ENCODE results near the gene VAC14. TPM values are rescaled to one million over a fixed set of nuclear protein-coding genes. Genes with fewer than 3 reads are reported as not detected.

The VAC14 gene
- total RNA-seq, 1 donor from 2014 or later, result 26.2 TPM

- ATAC-seq (peak; percentile 38), DNase-seq (ENCODE audit: low spot score) (no peak)
- intact Hi-C loops (cut with DNase I), result no loop called here
Measured at GRCh38 chr16:70735141-70735979, 65.6 kb downstream of the VAC14 start.

GRCh38 chr16:70734522-70735095 is 66.3 kb downstream of the VAC14 start:
- intact Hi-C loops (cut with DNase I), result no loop called here
- DNase-seq (ENCODE audit: low spot score) (no peak), ATAC-seq (no peak)

DNA sequence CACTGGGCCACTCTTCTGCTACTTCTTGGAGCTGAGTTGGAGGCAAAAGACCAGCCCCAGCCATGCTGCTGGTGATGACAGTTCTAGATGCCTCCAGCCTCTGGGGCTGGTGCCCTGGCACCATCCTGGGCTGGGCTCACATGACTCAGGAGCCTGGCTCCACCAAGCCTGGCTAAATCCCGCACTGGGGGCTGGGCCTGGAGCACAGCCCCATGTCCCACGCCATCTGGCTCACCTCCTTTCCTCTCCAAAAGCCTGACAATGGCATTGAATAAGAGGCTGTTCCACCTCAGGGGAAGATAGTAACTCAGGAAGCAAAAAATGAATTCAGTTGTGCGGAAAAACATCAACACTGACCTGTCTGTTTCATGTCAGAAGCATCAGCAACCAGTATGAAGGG is 70.0 kb downstream of the VAC14 start:
- no peak for DNase-seq (ENCODE audit: low spot score)
- intact Hi-C loops (cut with DNase I), result no loop called here
- ATAC-seq, result no peak

DNA sequence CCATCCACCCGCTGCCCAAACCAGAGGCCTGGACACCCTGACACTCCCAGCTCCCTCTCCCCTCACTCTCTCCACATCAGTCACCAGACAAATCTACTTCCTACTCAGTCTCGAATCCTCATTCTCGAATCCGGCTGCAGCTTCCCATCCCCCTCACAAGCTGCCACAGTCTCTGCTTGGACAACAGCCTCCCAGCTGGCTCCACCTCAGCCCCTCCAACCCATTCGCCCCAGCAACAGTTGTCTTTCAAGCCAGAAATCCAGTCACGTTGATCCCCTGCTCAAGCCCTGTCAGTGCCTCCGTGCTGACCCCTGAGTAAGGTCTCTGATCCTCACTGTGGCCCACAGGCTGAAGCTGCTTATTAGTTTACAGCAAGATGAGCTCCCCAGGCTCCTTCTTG is 70.9 kb downstream of the VAC14 start:
- intact Hi-C loops (cut with DNase I), result no loop called here

GRCh38 chr16:70729292-70729691 is 71.7 kb downstream of the VAC14 start:
- intact Hi-C loops (cut with DNase I), result no loop called here
- DNase-seq (ENCODE audit: low spot score) (no peak), ATAC-seq (no peak)

More for the DNA sequence above, 70.9 kb downstream of the VAC14 start:
- no peak for DNase-seq (ENCODE audit: low spot score)
- no peak for ATAC-seq

- ATAC-seq (no peak), DNase-seq (ENCODE audit: low spot score) (no peak)
- intact Hi-C loops (cut with DNase I), result no loop called here
Measured at GRCh38 chr16:70728150-70728549, 72.8 kb downstream of the VAC14 start.

DNA sequence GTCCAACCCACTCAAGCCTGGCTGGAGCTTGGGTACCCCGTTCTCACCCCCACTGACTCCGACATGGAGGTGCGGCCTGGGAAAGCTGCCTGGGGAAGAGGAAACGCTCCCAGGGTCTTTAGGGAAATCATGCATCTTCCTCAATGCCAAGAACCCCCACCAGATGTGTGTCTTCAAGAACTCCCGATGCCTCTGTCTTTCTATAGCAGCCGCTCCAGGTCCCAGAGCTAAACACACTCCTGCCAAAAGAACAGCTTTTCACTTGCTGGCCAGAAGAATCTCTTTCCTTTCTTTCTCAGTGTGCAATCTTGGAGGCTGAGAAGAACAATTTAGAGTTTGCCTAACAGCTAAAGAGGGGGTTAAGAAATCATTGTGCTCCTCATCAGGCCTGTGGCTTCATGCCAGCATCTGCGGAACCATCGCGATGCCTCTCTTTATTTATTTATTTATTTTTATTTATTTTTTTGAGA is 74.0 kb downstream of the VAC14 start:
- no peak for DNase-seq (ENCODE audit: low spot score)
- peak; percentile 13 for ATAC-seq
- intact Hi-C loops (cut with DNase I), result no loop called here

- peak; percentile 85 for ATAC-seq
- intact Hi-C loops (cut with DNase I), result no loop called here
- DNase-seq (ENCODE audit: low spot score), result peak; percentile 83
Measured at GRCh38 chr16:70725912-70726828, 74.8 kb downstream of the VAC14 start.

DNA sequence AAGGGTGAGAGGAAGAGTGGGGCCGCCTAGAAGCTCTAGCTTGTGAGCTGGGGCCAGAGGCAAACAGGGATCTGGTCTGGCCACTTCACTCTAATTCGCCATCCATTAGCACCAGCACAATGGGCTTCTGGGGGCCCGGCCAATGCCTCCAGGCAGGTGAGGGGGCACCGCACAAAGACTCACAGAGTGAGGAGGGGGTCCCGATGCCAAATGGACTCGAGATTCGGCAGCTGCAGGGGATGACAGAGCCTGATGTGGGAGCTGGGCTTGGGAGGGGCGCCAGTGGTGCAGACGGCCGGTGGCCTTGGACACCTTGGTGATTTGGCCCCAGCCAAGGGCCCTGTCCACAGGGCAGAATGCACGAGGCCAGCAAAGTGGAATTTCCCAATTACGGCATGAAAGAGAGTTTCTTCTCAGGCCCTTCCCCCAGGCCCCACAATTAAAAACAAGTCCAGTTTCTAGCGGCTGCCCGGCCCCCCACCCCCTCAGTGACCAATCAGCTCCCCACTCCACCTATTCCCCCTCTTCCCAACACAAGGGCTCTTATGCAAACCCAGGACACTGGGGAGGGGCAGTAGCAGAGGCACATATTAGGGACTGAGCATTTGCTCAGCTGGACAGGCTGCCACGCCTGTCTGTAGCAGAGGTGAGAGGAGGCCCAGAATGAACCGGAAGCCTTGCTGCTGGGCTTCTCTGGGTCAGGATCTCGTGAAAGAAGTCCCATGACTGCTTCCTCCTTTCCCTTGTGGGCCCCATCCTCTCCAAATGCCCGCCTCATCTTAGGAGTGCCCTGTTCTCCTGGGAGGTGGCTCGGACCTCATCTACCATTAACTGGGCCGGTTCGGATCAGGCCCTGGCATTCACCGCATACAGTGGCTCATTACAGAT is 75.7 kb downstream of the VAC14 start:
- peak; percentile 89 for ATAC-seq
- intact Hi-C loops (cut with DNase I), result no loop called here
- DNase-seq (ENCODE audit: low spot score), result no peak

DNA sequence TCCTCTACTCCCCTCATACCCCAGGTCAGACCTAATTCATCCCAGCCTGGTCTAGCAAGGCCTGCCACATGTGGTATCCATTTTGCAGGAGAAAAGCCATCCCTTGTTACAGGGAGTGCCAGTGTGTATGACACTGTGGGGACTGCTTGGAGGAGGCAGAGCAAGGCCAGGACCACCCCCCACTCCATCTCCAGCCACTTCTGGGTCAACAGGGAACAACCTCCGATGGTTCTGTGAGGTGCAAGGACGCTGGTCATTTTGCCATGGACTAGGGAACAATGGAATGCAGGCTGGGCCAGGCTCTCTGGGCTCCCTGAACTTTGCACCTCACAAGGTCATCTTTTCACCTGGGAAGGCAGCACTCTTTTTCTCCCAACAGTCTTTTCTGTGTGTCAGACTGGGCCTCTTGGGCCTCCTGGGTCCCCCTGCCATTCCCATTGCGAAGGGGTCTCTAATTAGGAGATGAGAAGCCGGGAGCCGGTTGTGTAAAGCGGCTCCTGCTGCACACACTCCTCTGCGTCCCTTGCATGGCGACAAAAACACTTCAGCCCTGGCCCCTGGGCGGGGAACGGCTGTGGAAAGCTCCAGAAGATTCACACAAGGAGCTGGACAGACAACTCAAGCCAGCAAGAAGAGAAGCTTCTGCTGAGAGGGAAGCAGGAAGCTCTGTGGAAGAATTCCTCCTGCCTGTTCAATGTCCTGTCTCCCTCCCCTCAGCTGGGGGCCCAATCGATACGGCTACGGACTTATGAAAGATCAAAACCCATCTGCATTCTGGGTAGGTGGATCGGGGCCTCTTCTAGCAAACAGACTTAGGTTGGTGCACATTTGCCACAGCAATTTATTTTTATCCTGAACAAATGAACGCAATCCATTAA is 76.6 kb downstream of the VAC14 start:
- DNase-seq (ENCODE audit: low spot score), result no peak
- ATAC-seq, result no peak
- intact Hi-C loops (cut with DNase I), result no loop called here

GRCh38 chr16:70723740-70724145 is 77.2 kb downstream of the VAC14 start:
- intact Hi-C loops (cut with DNase I), result no loop called here
- DNase-seq (ENCODE audit: low spot score), result no peak
- ATAC-seq, result no peak

DNA sequence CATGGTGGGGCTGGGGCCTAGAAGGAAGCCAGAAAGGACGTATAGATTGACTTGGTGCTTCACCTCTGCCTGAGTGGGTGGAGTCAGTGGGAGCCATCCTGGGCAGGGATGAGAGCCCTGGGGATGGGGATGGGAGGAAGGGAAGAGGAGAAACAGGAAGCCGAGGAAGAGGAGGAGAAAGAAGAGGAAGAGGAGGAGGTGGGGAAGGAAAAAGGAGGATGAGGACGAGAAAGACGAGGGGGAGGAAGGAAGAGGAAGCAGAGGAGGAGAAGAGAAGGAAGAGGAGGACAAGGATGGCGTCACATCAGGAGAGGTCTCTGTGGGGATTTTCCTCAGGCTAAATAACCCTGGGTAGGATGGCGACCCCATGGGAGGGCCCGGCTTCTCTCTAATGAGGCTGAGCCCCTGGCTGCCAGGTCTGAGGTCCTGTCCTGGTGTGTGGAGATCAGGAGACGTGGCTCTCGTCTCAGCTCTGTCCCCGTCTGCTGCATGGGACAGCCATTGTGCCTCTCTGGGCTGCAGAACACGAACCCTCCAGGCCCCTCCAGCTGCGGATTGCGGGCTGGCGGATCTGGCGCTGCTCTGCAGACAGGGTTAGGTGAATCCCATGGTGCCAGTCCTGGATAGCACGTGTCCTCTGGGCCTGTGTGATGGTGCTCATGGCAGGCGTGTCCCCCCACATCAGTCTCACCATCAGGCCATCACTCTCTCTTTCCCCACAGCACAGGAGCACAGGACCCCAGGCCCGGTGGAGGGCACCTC is 79.6 kb downstream of the VAC14 start:
- intact Hi-C loops (cut with DNase I), result no loop called here
- no peak for DNase-seq (ENCODE audit: low spot score)
- no peak for ATAC-seq

GRCh38 chr16:70720425-70721201 is 80.3 kb downstream of the VAC14 start:
- no peak for DNase-seq (ENCODE audit: low spot score)
- no peak for ATAC-seq
- intact Hi-C loops (cut with DNase I), result no loop called here

DNA sequence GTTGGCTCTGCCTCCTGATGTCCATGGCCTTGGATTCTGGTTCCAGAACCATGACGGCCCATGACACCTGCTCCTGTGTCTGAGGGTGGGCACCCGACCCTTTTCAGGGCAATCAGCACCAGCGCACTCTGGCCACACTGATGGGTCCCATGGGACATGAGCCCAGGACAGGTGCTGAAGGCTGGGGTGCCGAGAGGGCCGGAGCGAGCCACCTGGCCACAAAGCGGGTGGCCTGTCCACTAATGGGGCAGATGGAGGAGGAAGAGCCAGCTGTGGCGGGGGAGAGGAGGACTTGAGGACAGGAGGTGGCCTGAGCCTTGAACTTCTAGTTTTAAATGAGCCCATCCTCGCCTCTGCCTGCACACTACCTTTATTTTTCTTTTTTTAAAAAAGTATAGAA is 83.9 kb downstream of the VAC14 start:
- no peak for ATAC-seq
- DNase-seq (ENCODE audit: low spot score), result no peak
- intact Hi-C loops (cut with DNase I), result no loop called here

GRCh38 chr16:70715860-70716357 is 85.0 kb downstream of the VAC14 start:
- intact Hi-C loops (cut with DNase I), result no loop called here
- no peak for DNase-seq (ENCODE audit: low spot score)
- no peak for ATAC-seq

All from sciatic nerve (tissue), 2 donors.